GM19455 (cell line): ENCODE data around the gene RNF224.

Experiments used
- ATAC-seq: cut with Tn5 transposase; IDR thresholded peaks from one replicate; pipeline ENCODE4 v1.9.1; 2021; ENCODE audit not compliant: unreplicated experiment

RNF224 gene

GRCh38 chr9:137213160-137214060 lies 13.9 kb upstream of the RNF224 start:
- no peak for ATAC-seq

GRCh38 chr9:137214620-137215019 lies 12.7 kb upstream of the RNF224 start:
- ATAC-seq = no peak

GRCh38 chr9:137215196-137215986 lies 11.9 kb upstream of the RNF224 start:
- no peak for ATAC-seq

GRCh38 chr9:137216188-137216965 lies 10.9 kb upstream of the RNF224 start:
- ATAC-seq = no peak

- no peak for ATAC-seq
Measured at GRCh38 chr9:137217276-137218211, 9.8 kb upstream of the RNF224 start.

GRCh38 chr9:137218212-137218753 lies 9.0 kb upstream of the RNF224 start:
- ATAC-seq = no peak

- ATAC-seq = no peak
Measured at GRCh38 chr9:137218754-137219271, 8.5 kb upstream of the RNF224 start.

- no peak for ATAC-seq
Measured at GRCh38 chr9:137219757-137220316, 7.5 kb upstream of the RNF224 start.

- no peak for ATAC-seq
Measured at GRCh38 chr9:137220317-137221094, 6.8 kb upstream of the RNF224 start.

GRCh38 chr9:137221095-137221505 lies 6.2 kb upstream of the RNF224 start:
- no peak for ATAC-seq

GRCh38 chr9:137221506-137222111 lies 5.7 kb upstream of the RNF224 start:
- no peak for ATAC-seq

- peak; percentile 3 for ATAC-seq
Measured at GRCh38 chr9:137222190-137223077, 4.9 kb upstream of the RNF224 start, which contains the start of gene RNF208. TSS of gene RNF208 (minus strand) at chr9:137222240. CDS start at chr9:137221212, 1,028 bp downstream.

GRCh38 chr9:137223078-137223970 lies 4.0 kb upstream of the RNF224 start:
- peak; percentile 74 for ATAC-seq

- ATAC-seq = no peak
Measured at GRCh38 chr9:137224830-137225694, 2.2 kb upstream of the RNF224 start, which contains the start of gene CYSRT1. TSS of gene CYSRT1 (plus strand) at chr9:137225174. CDS start at chr9:137225622, 448 bp downstream.
